HG03457 (cell line): ENCODE measurements around the gene OSBPL5.

Source experiments
- ATAC-seq: cut with Tn5 transposase; IDR thresholded peaks from one replicate; pipeline ENCODE4 v1.9.1; 2021; ENCODE audit warnings: moderate number of reproducible peaks; ENCODE audit not compliant: unreplicated experiment

OSBPL5 gene

GRCh38 chr11:3165152-3165705, at the start of gene OSBPL5:
Gene OSBPL5, minus strand, starts transcription at chr11:3165310. Its CDS starts 36,162 bp downstream, at chr11:3129148.
- no peak for ATAC-seq

GRCh38 chr11:3214420-3214699, 49.2 kb upstream of the OSBPL5 start:
- ATAC-seq = no peak

- no peak for ATAC-seq
Measured at GRCh38 chr11:3213659-3214419, 48.7 kb upstream of the OSBPL5 start.

GRCh38 chr11:3208272-3208671, 43.2 kb upstream of the OSBPL5 start:
- ATAC-seq = no peak

GRCh38 chr11:3207526-3208189, 42.5 kb upstream of the OSBPL5 start:
- ATAC-seq = no peak

GRCh38 chr11:3206922-3207204, 41.8 kb upstream of the OSBPL5 start:
- ATAC-seq = no peak

GRCh38 chr11:3206156-3206921, 41.2 kb upstream of the OSBPL5 start:
- ATAC-seq = no peak

- no peak for ATAC-seq
Measured at GRCh38 chr11:3205261-3206155, 40.4 kb upstream of the OSBPL5 start.

GRCh38 chr11:3204141-3205015, 39.3 kb upstream of the OSBPL5 start:
- no peak for ATAC-seq

- no peak for ATAC-seq
Measured at GRCh38 chr11:3203221-3204043, 38.3 kb upstream of the OSBPL5 start.

GRCh38 chr11:3202759-3203158, 37.6 kb upstream of the OSBPL5 start:
- no peak for ATAC-seq

- ATAC-seq = no peak
Measured at GRCh38 chr11:3202305-3202704, 37.2 kb upstream of the OSBPL5 start.

GRCh38 chr11:3201677-3202181, 36.6 kb upstream of the OSBPL5 start:
- ATAC-seq = no peak

- ATAC-seq = no peak
Measured at GRCh38 chr11:3201112-3201581, 36.0 kb upstream of the OSBPL5 start.

- no peak for ATAC-seq
Measured at GRCh38 chr11:3200388-3201111, 35.4 kb upstream of the OSBPL5 start.

GRCh38 chr11:3199537-3200295, 34.6 kb upstream of the OSBPL5 start:
- ATAC-seq = no peak

GRCh38 chr11:3198815-3199214, 33.7 kb upstream of the OSBPL5 start:
- no peak for ATAC-seq
